Heart right ventricle (tissue), 16 donors: Measurements from ENCODE around the gene AUTS2. TPM values are rescaled to one million over a fixed set of nuclear protein-coding genes. Genes with fewer than 3 reads are reported as not detected.

Experiments
- ATAC-seq, 8 donors: fragments of 200-7000 bp; cut with Tn5 transposase; one replicate each; pipeline ENCODE4 v1.9.1; 2020; ENCODE audit warnings: mild to moderate bottlenecking in 8 of 8, moderate library complexity in 8 of 8, moderate number of reproducible peaks in 1 of 8
- DNase-seq, 2 donors: peaks; one replicate each; pipeline ENCODE4 v3.0.0-alpha.2; 2020
- H3K27ac ChIP-seq, 10 donors: fragments of 200-600 bp; sonication (generic) in 2 of 10; one replicate each; pipeline versions ENCODE4 v1.5.0 to v1.8.0; 2020 to 2022; ENCODE audit warnings: mild to moderate bottlenecking in 3 of 10
- H3K27me3 ChIP-seq, 7 donors: fragments of 200-600 bp; one replicate each; pipeline ENCODE4 v1.8.0; 2021 to 2022; ENCODE audit warnings: mild to moderate bottlenecking in 2 of 7
- H3K36me3 ChIP-seq, 9 donors: fragments of 200-600 bp; sonication (generic) in 1 of 9; one replicate each; pipeline versions ENCODE4 v1.5.0 to v1.8.0; 2020 to 2022; ENCODE audit warnings: mild to moderate bottlenecking in 2 of 9
- H3K4me1 ChIP-seq, 9 donors: fragments of 200-600 bp; sonication (generic) in 1 of 9; one replicate each; pipeline versions ENCODE4 v1.5.0 to v1.8.0; 2020 to 2022; ENCODE audit warnings: mild to moderate bottlenecking in 4 of 9
- H3K4me3 ChIP-seq, 10 donors: fragments of 200-600 bp; sonication (generic) in 2 of 10; one replicate each; pipeline versions ENCODE4 v1.5.0 to v1.8.0; 2020 to 2022; ENCODE audit warnings: mild to moderate bottlenecking in 7 of 10, moderate library complexity in 2 of 10
- H3K9me3 ChIP-seq, 11 donors: fragments of 200-600 bp in 10 of 11; sonication (generic) in 2 of 11; one replicate each; pipeline versions ENCODE4 v1.5.0 to v1.8.0; 2013 to 2022; ENCODE audit warnings: mild to moderate bottlenecking in 2 of 11, control low read depth in 1 of 11, moderate library complexity in 1 of 11
- CTCF ChIP-seq, 9 donors: fragments of 200-600 bp; sonication (generic) in 2 of 9; IDR thresholded peaks; one replicate each; pipeline versions ENCODE4 v1.5.0 to v1.8.0; 2021 to 2022; ENCODE audit warnings: antibody characterized with exemption in 9 of 9, mild to moderate bottlenecking in 5 of 9, moderate library complexity in 1 of 9
- WGBS, 2 donors: extraction: QIAGEN DNeasy Blood & Tissue Kit; methylation state at CpG; one replicate each; pipeline ENCODE4 v1.1.7; 2013; ENCODE audit warnings: inconsistent platforms in 1 of 2; 5-methylcytosine and 5-hydroxymethylcytosine counted together
- intact Hi-C, 10 donors: fragments of 100-400 bp; cut with DNase I; formaldehyde crosslinking; loops; one replicate each; pipeline versions ENCODE4 v1.11.1 to v1.14.2; 2022
- polyA plus RNA-seq, 2 donors: library from polyadenylated mRNA; stranded (reverse); fragments of 200-250 nt; gene quantifications; one replicate each; pipeline ENCODE4 v1.2.3, GENCODE V29; 2013
- total RNA-seq, 10 donors: library from RNA; stranded (reverse); fragmentation: NEBNext Ultra II Directional in 3 of 10; extraction: Animal tissue kit (Norgen Biotek cat#: 25700) in 3 of 10; gene quantifications; one replicate each; pipeline versions ENCODE4 v1.2.1 to v1.2.4, GENCODE V29; 2021 to 2023
- donor health status: Arrhythmogenic right ventricular cardiomyopathy.
- donor health status: ischemic (EF 13 %, LVEDD 7.1; RV severe dilation, severe dysfunction).
- donor health status: healthy with polysubstance abuse.
- donor health status: DM: no; HTN: yes; CAD: no.
- donor health status: DM: no; HTN: no; CAD: no.
- donor health status: ischemic (EF 25% LVEDD 6.9; RV normal size, moderate dysfunction).
- donor health status: ischemic (EF 25% LVEDD 5.7; RV mildly dilated, moderate dysfunction).
- donor health status: healthy.
- donor health status: DM: yes; HTN: yes; CAD: no.
- donor health status: Ischemic cardiomyopathy.
- donor health status: ischemic (EF 35%, LVEDD 5.7; RV mildly dilated, moderate dysfunction).
- donor health status: nonischemic (EF 11% LVEDD 7.7; RV severe dilation, severe dysfunction).
- donor health status: DM: yes; HTN: yes; CAD: no.
- donor health status: PGD.
- donor health status: ischemic (EF 29% LVEDD 5.4; RV normal size, mild dysfunction).
- donor health status: nonischemic (EF 23%, LVEDD 6.1; RV moderate dilation, normal function).

AUTS2 gene
- total and polyA plus RNA-seq, 12 donors: 1.6 to 11.2 (median 7.3) TPM

- intact Hi-C loops: no loop called here
- Histone ChIP-seq H3K4me3 (no peak overlapping the region), H3K27me3 (no peaks in the 10 kb centered on the region), H3K9me3 (no peaks in the 10 kb centered on the region), H3K36me3 (peaks cover 0 to 5% (median 0%) of the 10 kb centered on the region in 9 donors), H3K27ac (no peak overlapping the region), H3K4me1 (peaks cover 0 to 17% (median 0%) of the 10 kb centered on the region in 9 donors)
- ATAC-seq (no peak), DNase-seq (no peak)
- 93 to 98% methylated on average over 5 of the region's 5 CpGs for WGBS, 2 donors
- TF ChIP-seq CTCF (IDR thresholded peaks at IDR 0.05): no peak
These were observed 973.2 kb downstream of the AUTS2 start for GRCh38 chr7:70571403-70571934.

GRCh38 chr7:70571961-70572360 is 973.7 kb downstream of the AUTS2 start:
- Histone ChIP-seq H3K27me3 (no peaks in the 10 kb centered on the region), H3K36me3 (peaks cover 0 to 5% (median 0%) of the 10 kb centered on the region in 9 donors), H3K27ac (no peak overlapping the region), H3K4me3 (no peak overlapping the region), H3K4me1 (peaks cover 0 to 17% (median 0%) of the 10 kb centered on the region in 9 donors), H3K9me3 (no peaks in the 10 kb centered on the region)
- no peak for TF ChIP-seq CTCF (IDR thresholded peaks at IDR 0.05)
- peak in 4 of 8 donors; percentile 51 to 71 (median 63) for ATAC-seq
- 69 to 74% methylated on average over 10 of the region's 10 CpGs for WGBS, 2 donors
- DNase-seq: peak; percentile 21 to 42
- intact Hi-C loops: no loop called here

GRCh38 chr7:70572571-70572970 is 974.3 kb downstream of the AUTS2 start:
- Histone ChIP-seq H3K36me3 (peaks cover 0 to 5% (median 0%) of the 10 kb centered on the region in 9 donors), H3K4me3 (no peak overlapping the region), H3K27me3 (no peaks in the 10 kb centered on the region), H3K27ac (no peak overlapping the region), H3K4me1 (peaks cover 0 to 17% (median 0%) of the 10 kb centered on the region in 9 donors), H3K9me3 (no peaks in the 10 kb centered on the region)
- TF ChIP-seq CTCF (IDR thresholded peaks at IDR 0.05): no peak
- ATAC-seq (no peak), DNase-seq (no peak)
- intact Hi-C loops: no loop called here
- 95 to 97% methylated on average over 6 of the region's 6 CpGs for WGBS, 2 donors

- intact Hi-C loops: no loop called here
- TF ChIP-seq CTCF (IDR thresholded peaks at IDR 0.05): no peak
- no peak for DNase-seq
- H3K27ac ChIP-seq: no peak overlapping the region
- no peaks in the 10 kb centered on the region for H3K9me3 ChIP-seq
- H3K27me3 ChIP-seq: no peaks in the 10 kb centered on the region
- no peak for ATAC-seq
- no peak overlapping the region for H3K4me3 ChIP-seq
- H3K4me1 ChIP-seq: peaks cover 0 to 17% (median 0%) of the 10 kb centered on the region in 9 donors
- WGBS, 2 donors: 95 to 97% methylated on average over 9 of the region's 9 CpGs
- H3K36me3 ChIP-seq: peaks cover 0 to 5% (median 0%) of the 10 kb centered on the region in 9 donors
These were observed 974.9 kb downstream of the AUTS2 start for GRCh38 chr7:70573071-70573661.
